Measurements from ENCODE around the gene CDH23. TPM values are rescaled to one million over a fixed set of nuclear protein-coding genes. Genes with fewer than 3 reads are reported as not detected.

CDH23 gene
- total RNA-seq, 1 donor from 2014 or later: 0.40 TPM

DNA sequence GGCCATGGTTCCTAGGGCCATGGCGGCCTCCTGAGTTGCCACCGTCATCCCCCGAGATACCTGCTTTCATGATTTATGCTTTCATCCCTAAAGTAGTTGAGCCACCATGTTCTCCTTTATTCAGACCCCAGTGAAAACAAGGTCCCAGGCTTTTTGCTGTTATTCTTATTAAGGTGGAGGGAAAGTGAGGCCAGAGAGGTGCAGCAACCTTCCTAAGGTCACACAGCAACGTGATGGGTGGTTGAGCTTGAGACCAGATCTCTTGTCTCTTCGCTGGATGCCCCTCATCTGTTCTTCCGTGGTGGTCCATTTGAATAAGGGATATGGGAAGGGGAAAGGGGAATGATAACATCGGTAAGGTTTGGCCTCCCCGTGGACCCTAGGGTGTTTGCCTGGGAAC, 180.6 kb downstream of the CDH23 start:
- DNase-seq (ENCODE audit: low read depth): no peak

DNA sequence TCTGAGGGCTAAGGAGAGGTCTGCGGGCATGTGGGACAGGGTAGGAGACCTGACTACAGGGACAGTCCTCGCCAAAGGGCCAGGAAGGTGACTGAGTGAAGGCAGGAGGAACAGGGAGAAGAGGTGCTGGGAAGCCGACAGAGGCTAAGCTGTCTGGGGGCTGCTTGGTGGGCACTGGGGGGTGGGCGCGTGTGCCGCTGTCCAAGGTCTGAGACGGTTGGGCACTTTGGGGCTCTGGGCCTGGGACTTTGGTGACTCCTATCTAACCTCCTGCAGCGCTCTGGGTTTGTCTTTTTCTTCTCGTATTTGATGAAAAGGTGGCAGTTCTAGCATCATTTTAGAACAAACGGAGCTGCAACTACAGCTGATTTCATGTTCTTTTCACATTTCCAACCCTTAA, 181.3 kb downstream of the CDH23 start:
- DNase-seq (ENCODE audit: low read depth): no peak

DNA sequence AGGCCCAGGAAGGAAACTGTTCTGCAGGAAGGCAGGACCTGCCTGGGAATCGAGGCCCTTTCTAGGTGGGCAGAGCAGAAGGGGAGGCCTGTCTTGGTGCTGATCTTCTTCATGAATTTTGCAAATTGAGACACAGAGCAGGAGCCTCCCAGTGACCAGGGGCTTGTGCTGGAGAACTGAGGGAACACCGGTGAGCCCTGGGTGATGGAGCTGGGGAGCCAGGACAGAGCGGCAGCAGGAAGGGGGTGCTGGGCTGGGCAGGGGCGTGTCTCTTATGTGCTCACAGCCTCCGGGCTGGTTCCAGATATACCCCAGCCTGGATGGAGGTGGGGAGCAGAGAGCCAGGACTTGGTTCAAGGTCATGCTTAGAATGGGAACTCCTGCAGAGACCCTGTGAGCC, 182.9 kb downstream of the CDH23 start:
- DNase-seq (ENCODE audit: low read depth): no peak

DNA sequence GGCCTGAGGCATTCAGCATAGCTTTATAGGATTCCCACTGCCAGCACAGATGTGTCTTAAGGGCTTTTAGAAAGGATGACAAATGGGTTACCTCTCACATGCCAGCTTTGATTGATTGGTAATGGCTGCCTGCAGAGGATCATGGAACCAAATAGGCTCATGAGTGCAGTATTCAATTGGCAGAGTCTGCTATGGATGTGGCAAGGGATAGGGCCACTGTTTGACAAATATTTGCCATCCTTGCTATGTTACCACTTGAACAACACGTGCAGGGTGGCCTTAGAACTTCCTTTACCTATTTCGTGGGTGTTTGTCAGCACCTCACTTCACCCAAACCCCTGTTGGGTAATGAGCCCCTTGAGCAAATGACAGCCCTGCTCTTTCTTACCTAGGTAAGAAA, 183.7 kb downstream of the CDH23 start:
- no peak for DNase-seq (ENCODE audit: low read depth)

DNA sequence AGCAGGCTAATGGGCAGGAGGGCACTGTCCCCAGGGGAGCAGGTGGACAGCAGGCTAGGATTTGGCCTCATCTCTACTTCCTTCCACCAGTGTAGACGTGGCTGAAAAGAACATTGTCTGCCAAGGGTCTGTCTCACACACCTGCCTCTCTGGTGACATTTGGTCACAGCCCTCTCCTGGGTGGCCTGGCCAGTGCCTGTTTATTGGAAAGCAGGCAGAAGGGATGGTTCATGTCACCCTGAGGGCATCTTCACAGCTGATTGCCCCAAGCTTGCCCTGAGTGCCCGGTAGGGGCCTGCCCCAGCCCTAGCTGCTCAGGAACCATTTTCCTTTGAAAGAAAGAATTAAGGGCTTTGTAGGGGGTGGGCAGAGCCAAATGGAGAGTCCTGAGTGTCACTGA, 184.2 kb downstream of the CDH23 start:
- DNase-seq (ENCODE audit: low read depth): no peak

DNA sequence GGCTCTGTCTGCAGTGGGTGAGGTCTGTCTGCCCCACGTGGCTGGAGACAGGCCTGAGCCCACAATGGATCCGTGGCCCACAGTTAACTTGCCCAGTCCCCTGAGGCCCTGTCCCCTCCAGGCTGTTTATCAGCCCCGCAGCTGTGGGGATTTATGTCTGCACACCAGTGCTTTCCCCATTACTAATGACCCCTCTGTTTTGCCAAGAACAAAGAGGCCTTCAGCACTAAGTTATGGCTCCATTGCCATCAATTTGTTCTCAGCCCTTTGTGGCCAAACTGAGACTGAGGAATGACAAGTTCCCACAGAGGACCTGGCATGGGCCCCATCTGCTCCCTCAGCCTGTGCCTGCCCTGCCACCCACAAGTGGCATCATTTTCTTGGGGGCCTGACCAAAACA, 184.7 kb downstream of the CDH23 start:
- DNase-seq (ENCODE audit: low read depth): no peak

DNA sequence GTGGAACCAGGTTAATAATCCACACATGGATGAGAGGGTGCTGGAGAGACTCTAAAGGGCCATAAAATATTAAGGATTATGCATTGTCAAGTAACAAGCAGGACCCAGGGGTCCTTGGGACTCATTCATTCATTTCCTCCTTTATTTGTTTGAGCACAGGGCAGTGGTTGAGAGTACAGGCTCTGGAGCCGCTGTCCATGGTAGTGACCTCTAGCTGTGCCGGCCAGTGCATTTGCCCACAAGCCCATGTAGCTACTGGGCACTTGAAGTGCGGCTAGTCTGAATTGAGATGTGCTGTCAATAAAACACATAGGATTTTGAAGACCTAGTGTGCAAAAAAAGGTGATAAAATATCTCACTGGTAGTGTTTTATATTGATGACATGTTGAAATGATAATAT, 185.3 kb downstream of the CDH23 start:
- DNase-seq (ENCODE audit: low read depth): peak; percentile 69

DNA sequence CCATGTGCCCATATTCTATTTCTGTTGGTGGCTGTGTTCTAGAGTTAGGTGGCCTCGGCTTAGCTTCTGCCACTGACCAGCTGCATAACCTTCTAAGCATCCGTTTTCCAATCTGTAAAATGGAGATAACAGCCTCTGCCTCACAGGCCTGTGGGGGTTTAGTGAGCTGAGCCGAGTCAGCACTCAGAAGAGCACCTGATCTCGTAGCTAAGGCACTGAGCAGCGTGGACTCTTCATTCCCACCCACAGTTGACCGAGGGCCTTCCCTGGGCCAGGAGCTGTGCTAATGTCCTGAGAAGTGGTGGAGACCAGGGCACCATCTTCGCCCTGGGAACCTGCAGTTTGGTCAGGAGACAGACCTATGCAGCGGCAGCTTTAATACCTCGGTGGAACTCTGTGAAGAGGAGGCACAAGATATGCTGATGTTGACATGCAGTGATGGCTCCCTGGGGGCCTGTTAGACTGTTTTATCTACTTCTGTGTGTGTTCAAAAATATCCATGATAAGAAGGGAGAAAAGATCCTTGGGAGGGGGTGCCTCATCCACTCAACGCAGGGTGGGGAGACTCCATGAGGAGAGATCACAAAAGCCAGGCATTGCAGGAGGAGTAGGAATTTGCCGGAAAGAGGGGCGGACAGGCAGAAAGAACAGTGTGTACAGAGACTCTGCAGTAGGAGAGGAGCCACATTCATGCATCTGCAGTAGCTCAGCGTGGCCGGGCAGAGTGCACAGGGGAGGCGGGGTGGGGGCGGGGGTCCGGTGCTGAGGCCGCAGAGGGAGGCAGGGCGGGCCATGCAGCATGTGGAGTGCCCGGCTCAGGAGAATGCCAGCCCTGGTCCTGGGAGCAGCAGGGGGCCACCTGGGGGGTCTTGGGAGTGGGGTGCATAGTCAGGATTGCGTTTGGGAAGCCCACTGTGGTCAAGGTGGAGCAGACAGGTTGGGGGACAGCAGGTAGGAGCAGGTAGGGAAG, 186.1 kb downstream of the CDH23 start:
- DNase-seq (ENCODE audit: low read depth): no peak

DNA sequence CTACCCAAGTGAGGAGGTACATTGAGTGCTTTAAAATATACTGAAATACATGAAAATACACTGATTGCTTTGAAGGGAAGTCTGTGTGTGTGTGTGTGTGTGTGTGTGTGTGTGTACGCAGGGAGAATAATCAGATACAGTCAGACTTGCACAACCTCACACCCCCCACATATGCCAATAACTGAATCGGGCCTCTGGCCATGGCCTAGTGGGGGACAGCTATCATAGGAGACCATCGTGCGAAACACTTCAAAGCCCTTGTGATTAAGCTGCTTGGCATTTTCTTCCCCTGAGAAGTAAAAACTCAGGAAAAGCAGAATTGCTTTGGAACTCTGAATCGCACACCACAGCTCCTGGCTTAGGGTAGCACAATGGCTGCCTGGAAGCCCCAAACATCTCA, 187.7 kb downstream of the CDH23 start:
- DNase-seq (ENCODE audit: low read depth): no peak

DNA sequence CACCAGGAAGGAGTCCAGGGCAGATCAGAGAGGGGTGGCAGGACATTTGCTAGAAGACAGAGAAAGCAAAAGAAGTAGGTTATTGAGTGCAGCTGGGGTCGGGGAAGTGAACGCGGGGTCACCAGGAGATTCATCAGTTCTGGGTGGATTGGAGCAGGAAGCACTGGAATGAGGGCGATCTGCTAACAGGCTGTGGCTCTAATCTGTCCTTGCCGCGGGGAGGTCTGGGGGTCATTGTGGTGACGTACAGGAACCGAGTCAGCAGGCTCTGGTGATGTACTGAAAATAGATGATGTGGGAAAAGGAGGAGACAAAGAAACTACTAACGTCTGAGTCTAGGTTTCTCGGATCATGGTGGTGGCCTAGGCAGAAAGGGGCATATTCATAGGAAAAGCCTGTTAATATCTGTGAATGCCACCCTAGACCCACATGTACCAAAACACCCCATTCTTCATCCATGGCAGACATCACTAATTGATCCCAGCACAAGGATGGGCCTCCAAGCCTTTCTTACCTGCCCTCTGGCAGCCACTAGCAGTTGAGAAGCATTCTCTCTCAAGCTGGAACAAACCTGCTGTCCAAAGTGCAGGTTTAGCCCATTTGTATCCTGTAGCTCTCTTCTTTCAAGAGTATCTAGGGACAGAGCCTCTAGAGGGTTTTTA, 188.3 kb downstream of the CDH23 start:
- DNase-seq (ENCODE audit: low read depth): no peak

DNA sequence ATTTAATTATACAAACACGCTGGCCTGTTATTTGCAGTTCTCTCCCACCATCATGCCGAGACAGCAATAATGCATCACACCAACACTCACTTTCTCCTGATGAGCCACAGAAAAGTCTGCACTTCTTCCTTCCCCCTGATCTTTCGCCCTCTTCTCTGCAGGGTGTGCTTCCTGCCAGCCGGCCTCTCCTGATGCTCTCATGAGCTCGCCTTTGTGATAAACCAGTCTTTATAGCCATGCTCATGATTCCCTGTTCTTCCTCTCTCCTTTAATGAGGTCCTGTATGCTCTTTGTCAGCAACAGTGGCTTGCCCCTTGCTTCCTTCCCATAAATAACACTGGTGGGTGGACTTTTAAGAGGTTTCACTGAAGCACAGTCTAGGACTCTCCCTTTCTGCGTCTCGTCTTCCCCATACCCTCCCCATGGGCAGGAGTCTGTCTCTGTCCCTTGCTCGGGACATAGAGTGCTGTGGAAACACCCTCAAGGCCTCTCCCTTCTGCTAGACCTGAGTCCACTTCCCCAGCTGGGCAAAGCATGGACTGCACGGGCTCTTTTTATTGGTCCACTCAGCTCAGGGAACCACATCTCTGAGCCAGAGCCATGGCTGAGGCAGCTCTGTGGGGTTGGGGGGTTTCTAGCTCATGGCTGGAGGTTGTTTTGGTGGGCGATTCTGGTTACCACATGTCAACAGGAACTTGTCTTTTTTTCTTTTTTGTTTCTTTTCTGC, 189.0 kb downstream of the CDH23 start:
- no peak for DNase-seq (ENCODE audit: low read depth)

DNA sequence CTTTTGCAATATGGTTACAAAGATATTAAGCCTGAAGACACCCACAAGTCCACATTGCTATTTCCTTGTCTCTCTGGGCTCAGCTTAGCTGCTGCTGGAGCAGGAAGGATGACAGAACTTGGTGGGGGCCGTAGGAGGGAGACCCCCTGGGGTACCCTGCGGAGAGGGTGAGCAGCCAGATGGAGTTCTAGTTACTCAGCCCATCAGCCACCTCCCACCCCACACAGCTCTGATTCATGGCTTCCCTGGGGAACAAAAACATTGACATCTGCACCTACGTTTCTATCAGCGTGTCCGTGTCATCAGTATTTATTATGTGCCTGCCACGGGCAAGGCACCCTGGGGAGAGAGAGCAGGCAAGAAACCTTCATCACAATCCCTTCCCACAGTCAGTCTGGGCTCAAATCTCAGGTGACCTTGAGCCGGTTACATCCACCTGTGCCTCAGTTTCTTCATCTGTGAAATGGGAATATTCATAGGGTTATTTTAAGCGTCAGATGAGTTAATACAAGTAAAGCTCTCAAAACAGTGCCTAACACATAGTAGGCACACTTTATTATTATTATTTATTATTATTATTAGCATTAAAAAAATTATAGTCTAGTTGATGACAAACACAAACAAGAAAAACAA, 191.3 kb downstream of the CDH23 start:
- DNase-seq (ENCODE audit: low read depth): no peak

DNA sequence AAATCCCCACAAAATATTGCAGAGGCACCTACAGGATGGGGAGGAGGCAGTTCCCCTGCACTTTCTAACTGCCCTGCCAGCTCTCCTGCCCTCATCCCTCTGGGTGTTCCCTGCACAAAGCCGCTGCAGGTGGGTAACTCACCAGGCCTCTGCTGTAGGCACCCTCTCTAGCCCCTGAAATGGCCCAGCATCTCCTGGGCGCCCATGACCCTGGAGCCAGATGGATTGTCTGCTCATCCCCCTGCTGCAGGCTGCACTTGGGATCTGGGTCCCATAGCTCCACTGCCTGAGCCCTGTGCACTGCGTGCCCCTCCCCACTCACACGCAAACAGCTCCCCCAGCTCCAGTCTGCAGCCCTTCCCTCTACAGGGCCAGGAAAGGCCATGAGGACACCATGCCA, 192.0 kb downstream of the CDH23 start:
- no peak for DNase-seq (ENCODE audit: low read depth)

DNA sequence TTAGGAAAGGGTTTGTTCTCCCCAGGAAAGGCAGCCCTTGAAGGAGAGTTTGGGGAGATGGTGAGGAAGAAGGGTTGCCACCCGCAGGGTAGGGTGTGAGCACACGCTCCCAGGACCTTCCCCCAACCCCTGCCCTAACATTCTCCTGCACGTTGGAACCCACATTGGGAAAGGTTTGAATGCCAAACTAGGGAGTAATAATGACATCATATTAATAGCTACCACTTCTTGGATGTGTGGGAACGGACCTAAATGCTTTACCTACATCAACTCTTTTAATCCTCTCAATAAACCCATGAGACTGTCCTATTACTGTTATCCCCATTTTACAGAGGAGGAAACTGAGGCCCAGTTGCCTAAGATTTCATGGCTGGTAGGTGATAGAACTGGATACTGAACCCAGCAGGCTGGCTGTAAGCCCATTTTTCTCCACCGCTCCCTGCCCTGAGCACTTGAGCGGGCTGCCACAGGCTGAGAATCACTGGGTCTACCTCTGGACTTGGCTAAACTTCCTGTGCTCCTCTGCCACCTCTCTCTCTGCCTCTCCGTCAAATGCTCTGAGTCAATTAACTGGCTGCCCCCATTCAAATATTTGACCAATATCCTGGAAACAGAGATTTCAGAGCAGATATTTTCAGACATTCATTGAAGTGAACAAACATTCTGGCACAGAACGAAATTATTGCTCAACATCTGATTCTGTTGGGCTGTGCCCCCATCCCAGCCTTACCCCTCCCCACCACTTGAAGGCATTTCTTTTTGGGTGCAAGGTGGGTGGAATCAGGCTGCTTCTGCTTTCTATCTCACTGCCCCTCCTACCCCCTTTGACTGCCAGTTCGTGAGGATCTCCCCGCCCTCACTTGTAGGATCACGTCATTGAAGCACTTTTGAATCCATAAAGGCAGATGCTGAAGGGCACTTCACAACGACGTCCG, 193.2 kb downstream of the CDH23 start:
- DNase-seq (ENCODE audit: low read depth): no peak

DNA sequence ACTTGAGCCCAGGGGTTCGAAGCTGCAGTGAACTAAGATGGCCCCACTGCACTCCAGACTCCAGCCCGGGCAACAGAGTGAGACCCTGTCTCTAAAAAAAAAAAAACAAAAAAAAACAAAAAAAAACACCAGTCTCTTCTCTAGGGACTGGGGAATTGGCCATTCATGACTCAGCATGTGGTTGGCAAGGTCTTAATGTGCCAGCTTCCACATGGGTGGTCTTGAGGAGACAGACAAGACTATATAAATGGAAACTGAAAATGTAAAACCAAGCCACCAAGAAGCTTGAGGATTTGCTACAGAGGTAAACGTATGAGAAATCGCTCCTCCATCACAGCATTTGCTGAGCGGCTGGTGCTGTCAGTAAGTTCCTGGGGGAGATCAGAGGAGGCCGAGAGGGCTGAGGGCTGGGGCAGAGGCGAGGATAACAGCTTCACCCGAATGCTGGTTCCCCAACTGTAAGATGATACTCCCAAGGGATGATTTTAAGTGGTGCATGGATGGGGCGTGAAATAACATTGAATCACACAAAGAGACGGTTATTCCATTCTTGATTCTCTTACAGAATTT, 194.1 kb downstream of the CDH23 start:
- DNase-seq (ENCODE audit: low read depth): peak; percentile 13

DNA sequence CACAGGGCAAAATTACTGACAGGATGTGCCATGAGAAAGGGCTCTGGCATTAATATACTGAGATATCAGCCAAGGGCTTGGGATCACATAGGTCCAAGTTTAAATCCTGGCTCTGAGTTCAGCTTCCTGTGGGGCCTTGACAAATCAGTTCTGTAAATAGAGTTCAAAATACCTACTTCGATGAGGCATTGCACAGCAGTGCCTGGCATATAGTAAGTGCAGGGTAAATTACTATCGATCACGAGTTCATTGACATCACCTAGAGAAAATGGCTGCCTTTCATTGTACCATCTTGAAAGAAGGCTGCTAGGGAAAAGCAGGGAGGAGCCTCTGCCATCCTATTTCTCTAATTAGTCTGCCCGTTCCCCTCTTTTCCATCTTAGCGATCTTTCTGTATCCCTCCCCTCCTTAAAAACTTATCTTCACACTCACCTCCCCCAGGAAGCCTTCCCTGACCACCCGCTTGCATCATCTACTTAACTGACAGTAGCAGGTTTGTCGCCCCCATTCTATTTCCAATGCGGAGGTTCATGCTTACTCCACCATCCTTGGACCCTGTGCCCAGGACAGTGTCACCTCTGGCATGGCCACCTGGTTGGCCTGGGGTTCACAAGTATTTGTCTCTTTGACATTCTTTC, 198.3 kb downstream of the CDH23 start:
- DNase-seq (ENCODE audit: low read depth): no peak

DNA sequence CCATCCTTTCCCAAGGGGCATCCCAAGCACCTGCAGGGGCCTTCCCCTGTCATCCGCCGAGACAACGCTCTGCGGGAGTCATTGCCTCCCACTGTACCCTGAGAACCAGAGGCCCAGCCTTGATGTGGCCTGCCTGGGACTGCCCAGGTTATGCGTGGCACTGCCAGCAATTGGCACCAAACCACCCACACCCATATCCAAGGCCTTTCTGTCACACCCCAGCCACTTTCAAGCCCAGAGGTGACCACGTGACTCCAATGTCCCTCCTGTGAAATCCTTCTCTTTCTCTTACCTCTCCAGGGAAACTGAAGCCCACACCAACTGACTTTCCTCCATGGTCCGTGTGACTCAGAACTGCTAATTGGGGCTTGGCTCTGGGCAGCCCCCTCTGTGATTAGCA, 198.9 kb downstream of the CDH23 start:
- DNase-seq (ENCODE audit: low read depth): no peak

DNA sequence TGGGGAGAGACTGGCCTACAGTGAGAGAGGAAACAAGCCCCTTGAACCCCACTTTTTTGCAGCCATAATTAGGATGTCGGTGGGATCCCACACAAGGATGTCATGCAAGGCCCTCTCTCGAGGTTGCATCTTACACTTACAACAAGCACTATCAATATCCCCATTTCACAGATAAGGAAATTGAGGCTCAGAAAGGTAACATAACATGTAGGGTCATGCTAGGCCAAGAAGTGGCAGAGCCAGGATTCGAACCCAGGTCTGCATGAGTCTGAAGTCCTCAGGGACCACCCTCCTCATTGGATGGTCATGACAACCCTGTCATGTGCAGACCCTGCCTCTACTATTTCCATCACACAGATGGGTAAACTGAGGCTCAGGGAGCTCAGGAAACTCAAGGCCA, 199.4 kb downstream of the CDH23 start:
- DNase-seq (ENCODE audit: low read depth): no peak

DNA sequence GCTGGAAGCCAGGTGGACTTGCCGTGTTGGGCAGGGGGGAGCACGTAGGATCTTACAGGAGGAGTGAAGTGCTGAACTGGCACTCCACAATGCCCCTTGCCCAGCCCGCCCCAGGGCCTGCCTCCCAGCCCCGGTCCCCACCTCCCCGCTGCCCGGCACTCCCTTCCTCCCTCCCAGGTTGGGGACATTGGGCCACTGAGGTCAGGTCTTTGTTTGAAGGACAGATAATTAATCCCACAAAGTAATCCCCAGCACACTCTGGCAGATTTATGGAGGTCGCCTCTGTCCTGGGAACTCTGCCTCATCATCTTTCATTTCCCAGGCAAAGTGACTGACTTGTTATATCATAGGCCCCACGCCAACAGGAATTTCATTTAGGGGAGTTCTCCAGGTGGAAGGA, 200.0 kb downstream of the CDH23 start:
- no peak for DNase-seq (ENCODE audit: low read depth)
